HG02885 (cell line): Measurements from ENCODE around the gene NT5C2.

Experiments
- ATAC-seq: cut with Tn5 transposase; IDR thresholded peaks from one replicate; pipeline ENCODE4 v1.9.1; 2021; ENCODE audit warnings: mild to moderate bottlenecking; ENCODE audit not compliant: unreplicated experiment, poor library complexity

NT5C2 gene

DNA sequence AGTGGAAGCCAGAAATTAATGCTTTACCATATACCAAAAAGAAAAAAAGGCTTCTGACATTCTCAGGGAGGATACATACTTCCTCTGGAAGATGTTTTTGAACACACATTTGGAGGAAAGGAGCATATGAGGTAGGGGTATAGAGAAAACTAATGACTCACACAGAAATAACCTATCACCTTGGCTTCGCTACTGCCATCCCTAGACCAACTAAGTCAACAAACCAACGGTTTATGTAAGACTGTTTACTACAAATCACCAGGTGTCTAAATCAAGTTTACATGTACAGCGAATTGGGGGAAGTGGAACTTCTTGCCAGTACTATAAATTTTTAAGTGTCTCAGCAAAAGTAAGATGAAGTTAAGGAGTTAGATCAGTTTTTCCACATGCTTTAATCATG is 96.9 kb downstream of the NT5C2 start:
- no peak for ATAC-seq

DNA sequence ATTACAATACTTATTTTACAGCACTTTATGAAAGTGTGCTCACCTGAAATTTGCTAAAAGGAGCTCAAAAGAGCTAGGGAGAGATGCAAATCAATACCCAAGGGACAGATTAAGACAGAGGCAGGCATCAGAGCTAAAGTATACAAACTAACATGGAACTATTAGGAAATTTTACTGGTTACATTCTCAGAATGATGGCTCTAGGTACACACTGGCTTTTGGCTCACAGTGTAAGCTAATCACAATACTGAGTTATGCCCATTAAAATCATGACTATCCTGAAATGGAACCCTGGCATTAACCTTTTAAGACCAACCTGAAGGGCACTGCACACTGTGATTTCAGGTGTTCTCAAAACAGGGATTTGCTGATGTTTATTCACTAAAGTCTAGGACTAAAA is 98.1 kb downstream of the NT5C2 start:
- ATAC-seq: no peak

DNA sequence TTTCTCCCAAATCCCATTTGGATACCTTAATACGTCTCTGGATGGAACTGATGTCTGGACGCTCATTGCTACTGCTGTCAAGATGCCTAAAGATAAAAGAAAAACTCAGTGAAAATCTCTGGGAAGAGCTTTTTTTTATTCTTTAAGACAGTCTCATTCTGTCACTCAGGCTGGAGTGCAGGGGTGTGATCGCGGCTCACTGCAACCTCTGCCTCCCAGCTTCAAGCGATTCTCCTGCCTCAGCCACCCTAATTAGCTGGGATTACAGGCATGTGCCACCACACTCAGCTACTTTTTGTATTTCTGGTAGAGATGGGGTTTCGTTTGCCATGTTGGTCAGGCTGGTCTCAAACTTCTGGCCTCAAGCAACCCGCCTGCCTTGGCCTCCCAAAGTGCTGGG is 102.2 kb downstream of the NT5C2 start:
- ATAC-seq: no peak

DNA sequence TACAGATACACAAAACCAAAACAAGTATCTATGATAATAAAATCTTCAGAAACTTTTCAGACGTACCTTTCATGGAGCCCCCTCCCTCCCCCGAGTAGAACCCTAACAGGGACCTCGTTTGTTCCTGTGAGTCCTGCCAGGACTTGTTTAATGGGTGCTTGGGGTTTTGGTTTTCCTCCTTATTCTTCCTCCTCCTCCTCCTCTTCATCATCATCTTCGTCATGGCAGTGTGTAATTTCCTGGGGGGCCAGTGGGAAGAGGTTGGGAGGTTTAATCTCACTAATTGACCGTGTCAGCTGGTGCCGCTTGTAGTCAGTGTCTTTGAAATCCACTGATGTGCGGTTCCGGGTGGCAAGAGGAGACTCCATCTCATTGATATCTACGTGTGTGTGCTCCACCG is 103.6 kb downstream of the NT5C2 start:
- no peak for ATAC-seq

- no peak for ATAC-seq
Measured at GRCh38 chr10:103086799-103087198, 106.3 kb downstream of the NT5C2 start.

DNA sequence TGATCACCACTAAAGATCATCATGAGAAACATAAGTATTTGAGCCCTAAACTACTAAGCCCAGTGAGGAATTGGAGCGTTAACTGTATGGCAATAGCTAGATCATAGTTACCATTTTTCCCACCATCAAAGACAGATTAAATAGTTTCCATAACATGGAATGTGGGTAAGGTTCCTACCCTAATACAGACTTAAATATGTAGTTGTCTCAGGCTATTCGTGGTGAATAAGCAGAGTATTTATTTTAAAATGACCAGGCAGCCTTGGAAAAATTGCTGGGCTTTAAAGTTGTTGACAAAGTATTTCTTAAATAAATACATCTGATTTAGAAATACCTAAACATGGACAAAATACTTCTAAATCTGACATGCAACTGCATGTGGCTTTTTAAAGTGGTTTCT is 106.8 kb downstream of the NT5C2 start:
- no peak for ATAC-seq

GRCh38 chr10:103083977-103084320 is 109.1 kb downstream of the NT5C2 start:
- no peak for ATAC-seq

- no peak for ATAC-seq
Measured at GRCh38 chr10:103083266-103083976, 109.7 kb downstream of the NT5C2 start.

DNA sequence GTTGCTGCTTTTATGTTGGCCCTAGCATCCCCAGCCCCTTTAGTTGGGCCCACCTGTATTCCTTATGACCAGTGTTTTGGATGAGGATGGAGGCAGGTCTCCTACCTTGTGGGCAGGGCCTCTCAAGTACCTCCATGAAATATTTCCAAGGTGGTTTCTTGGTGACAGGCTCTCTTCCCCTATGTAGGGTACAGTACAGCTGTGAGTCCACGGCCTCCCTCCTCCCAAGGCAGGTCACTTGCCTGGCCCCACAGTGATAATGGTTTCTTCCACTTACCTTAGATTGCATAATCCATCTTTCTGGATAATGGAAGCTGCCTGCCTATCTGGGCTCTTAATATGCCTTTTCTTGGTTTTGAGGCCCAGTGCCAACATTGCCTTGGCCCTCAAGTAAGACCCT is 110.4 kb downstream of the NT5C2 start:
- no peak for ATAC-seq

- no peak for ATAC-seq
Measured at GRCh38 chr10:103080891-103081581, 112.0 kb downstream of the NT5C2 start.

GRCh38 chr10:103079946-103080345 is 113.1 kb downstream of the NT5C2 start:
- ATAC-seq: no peak

DNA sequence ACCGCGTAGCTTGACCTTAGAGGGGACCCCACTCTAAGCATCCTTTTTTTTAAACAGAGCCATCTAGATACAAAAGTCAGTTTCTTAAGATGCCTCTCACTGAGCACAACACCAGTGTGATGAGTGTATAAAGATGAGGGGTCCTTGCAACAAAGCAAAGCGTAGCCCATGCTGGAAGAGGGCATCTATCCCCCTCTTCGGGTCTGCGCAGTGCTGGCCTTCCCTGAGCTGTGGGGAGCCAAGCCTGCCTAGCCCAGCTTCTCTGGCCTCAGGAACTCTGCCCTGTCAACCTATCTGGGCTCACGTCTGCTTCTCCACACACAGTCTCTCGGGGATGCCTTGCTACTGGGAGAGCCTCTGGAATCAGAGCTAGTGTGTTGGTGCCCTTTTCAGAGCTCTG is 114.0 kb downstream of the NT5C2 start:
- ATAC-seq: no peak

- ATAC-seq: no peak
Measured at GRCh38 chr10:103078676-103079075, 114.4 kb downstream of the NT5C2 start.

DNA sequence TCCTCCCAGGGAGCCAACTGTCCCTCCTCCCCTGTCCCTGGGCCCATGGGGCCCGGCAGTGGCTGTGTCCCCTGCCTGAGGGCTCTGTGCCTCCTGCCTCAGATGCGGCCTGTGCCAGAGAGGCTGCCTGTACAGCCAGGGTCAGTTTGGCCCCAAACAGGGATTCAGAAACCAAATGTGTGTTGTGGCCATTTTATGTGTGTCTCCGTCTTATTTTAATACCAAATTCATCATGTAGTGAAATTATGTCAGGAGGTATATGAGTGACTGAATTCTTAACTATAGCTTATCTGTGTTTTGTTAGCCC is 114.8 kb downstream of the NT5C2 start:
- no peak for ATAC-seq

- no peak for ATAC-seq
Measured at GRCh38 chr10:103077491-103078308, 115.4 kb downstream of the NT5C2 start.

GRCh38 chr10:103077020-103077419 is 116.1 kb downstream of the NT5C2 start:
- ATAC-seq: no peak

DNA sequence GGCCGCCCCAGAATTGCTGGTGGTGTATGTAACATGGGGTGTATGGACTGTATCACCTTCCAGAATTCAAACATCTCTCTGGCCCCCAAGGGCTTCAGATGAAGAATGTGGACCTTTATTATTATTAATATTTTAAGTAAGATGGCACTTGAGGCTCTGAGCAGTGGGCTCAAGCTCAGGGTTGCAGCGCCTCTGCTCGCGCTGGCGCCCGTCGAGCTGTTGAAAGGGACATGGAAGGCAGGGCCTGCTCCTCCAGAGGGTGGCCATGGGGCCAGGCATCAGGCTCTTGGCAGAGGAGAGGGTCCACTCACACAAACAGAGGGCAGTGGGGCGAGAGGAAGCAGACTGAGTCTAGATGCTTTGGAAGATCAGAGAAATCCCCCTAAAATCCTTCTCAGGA is 120.2 kb downstream of the NT5C2 start:
- ATAC-seq: no peak

- ATAC-seq: no peak
Measured at GRCh38 chr10:103072276-103072675, 120.8 kb downstream of the NT5C2 start.

- peak; percentile 64 for ATAC-seq
Measured at GRCh38 chr10:103069453-103070331, 123.4 kb downstream of the NT5C2 start.

DNA sequence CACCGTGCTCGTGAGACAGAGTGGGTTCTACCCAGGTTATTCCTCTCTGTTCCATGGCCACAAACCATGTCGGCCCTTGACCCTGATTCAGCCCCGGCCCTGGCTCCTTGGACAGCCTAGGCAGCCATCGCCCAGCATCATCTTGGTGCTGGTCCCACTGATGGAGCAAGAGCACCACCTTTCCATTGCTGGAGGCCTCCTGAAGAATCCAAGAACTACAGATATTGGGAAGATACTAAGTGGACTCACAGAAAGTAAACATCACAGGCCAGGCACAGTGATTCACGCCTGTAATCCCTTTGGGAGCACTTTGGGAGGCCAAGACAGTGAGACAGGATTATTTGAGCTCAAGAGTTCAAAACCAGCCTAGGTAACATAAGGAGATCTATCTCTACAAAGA is 125.1 kb downstream of the NT5C2 start:
- ATAC-seq: no peak

GRCh38 chr10:103067484-103067883 is 125.6 kb downstream of the NT5C2 start:
- no peak for ATAC-seq
